Central memory CD8-positive, alpha-beta T cell (primary cell): ENCODE data around the gene HDDC3.
"Not testable (repeated sequence)": the region's sequence is repeated elsewhere in the genome, so short reads cannot be mapped to it uniquely, and the experiment has no call there.

Source experiments
- ATAC-seq: fragments of 150-1000 bp; cut with Tn5 transposase; replicated peaks from 2 replicates; pipeline ENCODE4 v1.10.0; 2022; ENCODE audit warnings: mild to moderate bottlenecking, moderate FRiP score, moderate number of reproducible peaks; ENCODE audit not compliant: poor library complexity, severe bottlenecking; ENCODE audit errors: extremely low read depth
- DNase-seq, 2 donors: peaks; one replicate each; pipeline ENCODE4 v3.0.0; 2021; ENCODE audit warnings: low spot score in 2 of 2
- H3K27ac Mint-ChIP-seq: one replicate; pipeline ENCODE4 v1.8.0; 2022; ENCODE audit warnings: low read depth, mild to moderate bottlenecking, moderate library complexity, mixed read lengths
- H3K27me3 Mint-ChIP-seq: one replicate; pipeline ENCODE4 v1.8.0; 2022; ENCODE audit warnings: mixed read lengths
- H3K36me3 Mint-ChIP-seq: one replicate; pipeline ENCODE4 v1.8.0; 2022; ENCODE audit warnings: mild to moderate bottlenecking, moderate library complexity, mixed read lengths; ENCODE audit not compliant: insufficient read depth
- H3K4me1 Mint-ChIP-seq: one replicate; pipeline ENCODE4 v1.8.0; 2022; ENCODE audit warnings: mixed read lengths
- H3K4me3 Mint-ChIP-seq: one replicate; pipeline ENCODE4 v1.8.0; 2022; ENCODE audit warnings: mild to moderate bottlenecking, moderate library complexity, mixed read lengths
- H3K9me3 Mint-ChIP-seq: one replicate; pipeline ENCODE4 v1.8.0; 2022; ENCODE audit warnings: mixed read lengths

Gene HDDC3

DNA sequence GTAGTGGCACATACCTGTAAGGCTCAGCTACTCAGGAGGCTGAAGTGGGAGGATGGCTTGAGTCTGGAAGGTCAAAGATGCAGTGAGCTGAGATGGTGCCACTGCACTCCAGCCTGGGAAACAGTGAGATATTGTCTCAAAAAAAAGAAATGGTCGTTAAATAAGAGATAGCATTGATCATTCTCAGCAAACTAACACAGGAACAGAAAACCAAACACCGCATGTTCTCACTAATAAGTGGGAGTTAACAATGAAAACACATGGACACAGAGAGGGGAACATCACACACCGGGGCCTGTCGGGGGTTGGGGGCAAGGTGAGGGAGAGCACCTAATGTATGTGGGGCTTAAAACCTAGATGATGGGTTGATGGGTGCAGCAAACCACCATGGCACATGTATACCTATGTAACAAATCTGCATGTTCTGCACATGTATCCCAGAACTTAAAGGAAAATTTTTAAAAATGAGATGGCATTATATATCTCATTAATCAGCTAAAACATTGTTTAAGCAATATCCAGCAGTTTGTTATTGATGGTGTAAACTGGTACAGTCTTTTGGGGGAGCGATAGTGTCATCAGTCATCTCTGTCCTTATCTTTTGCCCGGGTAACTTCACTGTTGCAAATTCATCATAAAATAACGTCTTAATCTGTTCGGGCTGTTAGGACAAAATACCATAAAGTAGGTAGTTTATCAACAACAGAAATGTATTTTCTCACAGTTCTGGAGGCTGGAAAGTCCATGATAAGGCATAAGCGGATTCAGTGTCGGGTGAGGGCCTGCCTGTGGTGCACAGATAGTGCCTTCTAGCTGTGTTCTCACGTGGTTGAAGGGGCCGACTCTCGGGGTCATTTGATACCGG, 30.9 kb downstream of the HDDC3 start:
- H3K36me3 Mint-ChIP-seq = peaks cover 13% of the 10 kb centered on the region
- ATAC-seq (no peak), DNase-seq (no peak)
- H3K4me1 Mint-ChIP-seq = peaks cover 24% of the 10 kb centered on the region
- H3K9me3 Mint-ChIP-seq = no peaks in the 10 kb centered on the region
- H3K27ac Mint-ChIP-seq = peak overlapping the region; percentile 82
- no peaks in the 10 kb centered on the region for H3K27me3 Mint-ChIP-seq
- H3K4me3 Mint-ChIP-seq = peak overlapping the region; percentile 82

GRCh38 chr15:90897131-90897655, 35.2 kb downstream of the HDDC3 start:
- not testable (repeated sequence) for DNase-seq, H3K36me3 Mint-ChIP-seq, H3K27me3 Mint-ChIP-seq, H3K4me1 Mint-ChIP-seq, ATAC-seq, H3K4me3 Mint-ChIP-seq, H3K9me3 Mint-ChIP-seq
- peak overlapping the region; percentile 63 for H3K27ac Mint-ChIP-seq

GRCh38 chr15:90895571-90896117, 36.7 kb downstream of the HDDC3 start:
- H3K4me1 Mint-ChIP-seq = no peaks in the 10 kb centered on the region
- no peak overlapping the region for H3K27ac Mint-ChIP-seq
- DNase-seq = no peak
- H3K9me3 Mint-ChIP-seq = no peaks in the 10 kb centered on the region
- no peak overlapping the region for H3K4me3 Mint-ChIP-seq
- H3K36me3 Mint-ChIP-seq = peaks cover 5% of the 10 kb centered on the region
- no peaks in the 10 kb centered on the region for H3K27me3 Mint-ChIP-seq
- ATAC-seq = no peak

DNA sequence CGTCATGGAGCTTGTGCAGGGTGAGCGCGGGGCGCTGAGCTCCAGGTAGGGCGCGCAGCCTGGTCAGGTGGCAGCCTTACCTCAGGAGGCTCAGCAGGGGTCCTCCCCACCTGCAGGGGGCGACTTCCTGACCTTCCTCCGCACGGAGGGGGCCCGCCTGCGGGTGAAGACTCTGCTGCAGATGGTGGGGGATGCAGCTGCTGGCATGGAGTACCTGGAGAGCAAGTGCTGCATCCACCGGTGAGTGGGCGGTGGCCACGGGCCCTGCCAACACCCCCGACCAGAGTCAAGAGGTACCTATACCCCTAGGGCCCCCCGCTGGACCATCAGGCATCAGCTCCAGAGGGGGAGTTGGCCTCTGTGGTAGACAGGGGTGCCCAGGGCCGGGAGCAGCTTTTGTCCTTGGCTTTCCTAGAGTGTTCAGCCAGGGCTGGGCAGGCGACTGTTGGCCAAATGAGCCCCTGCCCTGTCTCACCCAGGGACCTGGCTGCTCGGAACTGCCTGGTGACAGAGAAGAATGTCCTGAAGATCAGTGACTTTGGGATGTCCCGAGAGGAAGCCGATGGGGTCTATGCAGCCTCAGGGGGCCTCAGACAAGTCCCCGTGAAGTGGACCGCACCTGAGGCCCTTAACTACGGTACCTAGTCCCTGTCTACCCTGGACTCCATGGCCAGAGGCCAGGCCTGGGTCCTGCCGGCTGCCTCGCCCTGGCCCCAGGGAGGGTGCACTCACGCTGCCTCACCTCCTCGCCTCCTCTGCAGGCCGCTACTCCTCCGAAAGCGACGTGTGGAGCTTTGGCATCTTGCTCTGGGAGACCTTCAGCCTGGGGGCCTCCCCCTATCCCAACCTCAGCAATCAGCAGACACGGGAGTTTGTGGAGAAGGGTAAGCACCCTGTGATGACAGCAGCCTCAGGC, 38.9 kb downstream of the HDDC3 start:
- no peak overlapping the region for H3K4me3 Mint-ChIP-seq
- peaks cover 5% of the 10 kb centered on the region for H3K36me3 Mint-ChIP-seq
- DNase-seq (no peak), ATAC-seq (no peak)
- H3K4me1 Mint-ChIP-seq = peaks cover 10% of the 10 kb centered on the region
- no peaks in the 10 kb centered on the region for H3K9me3 Mint-ChIP-seq
- H3K27ac Mint-ChIP-seq = no peak overlapping the region
- H3K27me3 Mint-ChIP-seq = peaks cover 5% of the 10 kb centered on the region

DNA sequence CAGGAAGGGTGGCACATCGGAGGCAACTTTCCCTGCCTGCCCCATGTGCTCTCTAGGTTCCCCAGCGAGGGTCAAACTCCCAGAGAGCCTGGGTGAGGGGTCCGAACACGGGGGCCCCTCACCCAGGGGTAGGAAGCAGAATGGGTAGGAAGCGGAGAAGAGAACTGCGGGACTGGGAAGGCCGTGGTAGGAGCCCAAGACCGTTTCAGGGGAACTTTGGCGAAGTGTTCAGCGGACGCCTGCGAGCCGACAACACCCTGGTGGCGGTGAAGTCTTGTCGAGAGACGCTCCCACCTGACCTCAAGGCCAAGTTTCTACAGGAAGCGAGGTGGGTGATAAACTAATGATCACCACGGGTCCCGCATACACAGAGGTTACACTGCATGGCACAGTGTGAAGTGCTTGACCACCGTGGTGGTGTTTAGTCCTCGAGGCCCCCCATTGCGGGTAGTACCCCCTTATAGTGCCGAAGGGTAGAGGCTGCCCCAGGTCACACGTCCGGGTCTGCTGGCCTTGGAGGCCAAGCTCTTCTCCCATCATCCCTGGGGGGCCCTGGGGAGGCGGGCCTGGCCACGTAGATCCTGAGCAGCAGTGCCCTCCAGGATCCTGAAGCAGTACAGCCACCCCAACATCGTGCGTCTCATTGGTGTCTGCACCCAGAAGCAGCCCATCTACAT, 39.7 kb downstream of the HDDC3 start:
- Mint-ChIP-seq H3K4me1 (peaks cover 15% of the 10 kb centered on the region), H3K4me3 (no peak overlapping the region), H3K27ac (no peak overlapping the region), H3K9me3 (no peaks in the 10 kb centered on the region), H3K36me3 (peaks cover 4% of the 10 kb centered on the region), H3K27me3 (peaks cover 13% of the 10 kb centered on the region)
- ATAC-seq (no peak), DNase-seq (no peak)

DNA sequence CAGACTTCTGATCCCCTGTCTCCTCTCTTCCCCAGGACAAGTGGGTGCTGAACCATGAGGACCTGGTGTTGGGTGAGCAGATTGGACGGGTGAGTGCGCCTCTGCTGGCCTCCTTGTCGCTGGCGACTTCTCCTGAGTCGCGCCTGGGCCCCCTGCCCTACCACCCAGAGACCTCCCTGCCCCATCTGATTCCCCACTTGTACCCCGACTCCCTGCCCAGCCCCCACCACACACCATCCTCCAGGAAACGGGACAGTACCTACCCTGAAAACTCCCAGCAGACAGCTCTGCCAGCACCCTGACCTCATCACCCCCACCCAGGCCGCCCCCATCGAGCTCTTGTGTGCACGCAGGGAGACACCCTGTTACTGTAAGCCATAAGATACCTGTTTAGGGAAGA, 40.3 kb downstream of the HDDC3 start:
- H3K4me1 Mint-ChIP-seq = peaks cover 17% of the 10 kb centered on the region
- no peak overlapping the region for H3K27ac Mint-ChIP-seq
- peaks cover 4% of the 10 kb centered on the region for H3K36me3 Mint-ChIP-seq
- no peaks in the 10 kb centered on the region for H3K9me3 Mint-ChIP-seq
- DNase-seq = no peak
- ATAC-seq = no peak
- peaks cover 19% of the 10 kb centered on the region for H3K27me3 Mint-ChIP-seq
- H3K4me3 Mint-ChIP-seq = no peak overlapping the region

- Mint-ChIP-seq H3K36me3 (peaks cover 3% of the 10 kb centered on the region), H3K27me3 (peaks cover 19% of the 10 kb centered on the region), H3K9me3 (no peaks in the 10 kb centered on the region), H3K4me1 (peaks cover 17% of the 10 kb centered on the region), H3K4me3 (no peak overlapping the region), H3K27ac (no peak overlapping the region)
- DNase-seq = no peak
- ATAC-seq = no peak
Measured at GRCh38 chr15:90891346-90891949, 40.9 kb downstream of the HDDC3 start.

GRCh38 chr15:90890839-90891238, 41.5 kb downstream of the HDDC3 start:
- no peak for DNase-seq
- H3K9me3 Mint-ChIP-seq = no peaks in the 10 kb centered on the region
- peaks cover 2% of the 10 kb centered on the region for H3K36me3 Mint-ChIP-seq
- H3K4me1 Mint-ChIP-seq = peaks cover 17% of the 10 kb centered on the region
- peaks cover 19% of the 10 kb centered on the region for H3K27me3 Mint-ChIP-seq
- no peak overlapping the region for H3K4me3 Mint-ChIP-seq
- no peak overlapping the region for H3K27ac Mint-ChIP-seq
- ATAC-seq = no peak

GRCh38 chr15:90889736-90890456, 42.5 kb downstream of the HDDC3 start:
- peaks cover 17% of the 10 kb centered on the region for H3K4me1 Mint-ChIP-seq
- ATAC-seq = peak; percentile 28
- no peak for DNase-seq
- H3K27me3 Mint-ChIP-seq = peaks cover 19% of the 10 kb centered on the region
- peak overlapping the region; percentile 59 for H3K4me3 Mint-ChIP-seq
- H3K36me3 Mint-ChIP-seq = peaks cover 2% of the 10 kb centered on the region
- peak overlapping the region; percentile 41 for H3K27ac Mint-ChIP-seq
- H3K9me3 Mint-ChIP-seq = no peaks in the 10 kb centered on the region

DNA sequence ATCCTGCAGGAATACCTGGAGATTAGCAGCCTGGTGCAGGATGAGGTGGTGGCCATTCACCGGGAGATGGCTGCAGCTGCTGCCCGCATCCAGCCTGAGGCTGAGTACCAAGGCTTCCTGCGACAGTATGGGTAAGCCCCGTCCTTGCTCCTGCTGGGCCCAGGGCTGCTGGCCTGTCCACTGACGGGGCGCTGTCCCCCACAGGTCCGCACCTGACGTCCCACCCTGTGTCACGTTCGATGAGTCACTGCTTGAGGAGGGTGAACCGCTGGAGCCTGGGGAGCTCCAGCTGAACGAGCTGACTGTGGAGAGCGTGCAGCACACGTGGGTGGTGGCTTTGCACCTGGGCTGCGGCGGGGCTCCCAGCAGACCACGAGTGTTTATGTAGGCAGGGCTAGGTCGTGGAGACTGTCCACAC, 43.0 kb downstream of the HDDC3 start:
- Mint-ChIP-seq H3K4me3 (peak overlapping the region; percentile 59), H3K27me3 (peaks cover 19% of the 10 kb centered on the region), H3K9me3 (no peaks in the 10 kb centered on the region), H3K4me1 (peaks cover 17% of the 10 kb centered on the region), H3K27ac (peak overlapping the region; percentile 44), H3K36me3 (peaks cover 2% of the 10 kb centered on the region)
- DNase-seq = peak in 1 of 2 donors; percentile 35
- peak; percentile 89 for ATAC-seq

- Mint-ChIP-seq H3K36me3 (no peaks in the 10 kb centered on the region), H3K4me1 (peaks cover 17% of the 10 kb centered on the region), H3K27ac (no peak overlapping the region), H3K9me3 (no peaks in the 10 kb centered on the region), H3K27me3 (peaks cover 19% of the 10 kb centered on the region), H3K4me3 (no peak overlapping the region)
- ATAC-seq (no peak), DNase-seq (no peak)
Measured at GRCh38 chr15:90887037-90887481, 45.3 kb downstream of the HDDC3 start.
